RPMI8226 (cell line): ENCODE results near the gene FRMD5.

ENCODE experiments used
- DNase-seq: peaks from one replicate; pipeline ENCODE4 v3.0.0-alpha.2; 2015

FRMD5 gene

GRCh38 chr15:43920815-43921214 is 274.3 kb downstream of the FRMD5 start:
- DNase-seq, result no peak

GRCh38 chr15:43920254-43920600 is 274.8 kb downstream of the FRMD5 start:
- DNase-seq, result no peak

- DNase-seq, result no peak
These were observed 275.4 kb downstream of the FRMD5 start for GRCh38 chr15:43919540-43920253.

- no peak for DNase-seq
These were observed 276.4 kb downstream of the FRMD5 start for GRCh38 chr15:43918717-43919116.

- DNase-seq, result no peak
These were observed 278.8 kb downstream of the FRMD5 start for GRCh38 chr15:43916326-43916660.

- DNase-seq, result no peak
These were observed 279.3 kb downstream of the FRMD5 start for GRCh38 chr15:43915631-43916325.

GRCh38 chr15:43913941-43914340 is 281.1 kb downstream of the FRMD5 start:
- no peak for DNase-seq

GRCh38 chr15:43913026-43913780 is 281.9 kb downstream of the FRMD5 start:
- DNase-seq, result no peak

- DNase-seq, result no peak
These were observed 282.9 kb downstream of the FRMD5 start for GRCh38 chr15:43912208-43912607.

- no peak for DNase-seq
These were observed 283.8 kb downstream of the FRMD5 start for GRCh38 chr15:43911235-43911781.

GRCh38 chr15:43908516-43909050 is 286.5 kb downstream of the FRMD5 start:
- no peak for DNase-seq

GRCh38 chr15:43905755-43906154 is 289.3 kb downstream of the FRMD5 start:
- DNase-seq, result no peak

GRCh38 chr15:43903864-43904290 is 291.2 kb downstream of the FRMD5 start:
- DNase-seq, result peak; percentile 66

GRCh38 chr15:43901495-43901894 is 293.6 kb downstream of the FRMD5 start:
- no peak for DNase-seq

GRCh38 chr15:43900996-43901395 is 294.1 kb downstream of the FRMD5 start:
- no peak for DNase-seq

- DNase-seq, result no peak
These were observed 295.1 kb downstream of the FRMD5 start for GRCh38 chr15:43899928-43900327.

GRCh38 chr15:43898891-43899290 is 296.2 kb downstream of the FRMD5 start:
- no peak for DNase-seq

GRCh38 chr15:43896543-43896942 is 298.5 kb downstream of the FRMD5 start:
- no peak for DNase-seq

GRCh38 chr15:43895586-43895985 is 299.5 kb downstream of the FRMD5 start:
- DNase-seq, result no peak

GRCh38 chr15:43893956-43894355 is 301.1 kb downstream of the FRMD5 start:
- no peak for DNase-seq

GRCh38 chr15:43889042-43889441 is 306.0 kb downstream of the FRMD5 start:
- DNase-seq, result no peak

- DNase-seq, result no peak
These were observed 307.2 kb downstream of the FRMD5 start for GRCh38 chr15:43887901-43888300.

- no peak for DNase-seq
These were observed 308.5 kb downstream of the FRMD5 start for GRCh38 chr15:43886558-43886957.
